Heart left ventricle (tissue), 16 donors: ENCODE measurements around the gene MTX2. TPM values are rescaled to one million over a fixed set of nuclear protein-coding genes. Genes with fewer than 3 reads are reported as not detected.

ENCODE experiments used
- ATAC-seq, 4 donors: fragments of 200-7000 bp; cut with Tn5 transposase; one replicate each; pipeline ENCODE4 v1.9.1; 2020 to 2022; ENCODE audit warnings: moderate library complexity in 4 of 4, mild to moderate bottlenecking in 3 of 4, moderate number of reproducible peaks in 1 of 4
- DNase-seq, 5 donors: peaks; one replicate each; pipeline ENCODE4 v3.0.0-alpha.2; 2020
- H3K27ac ChIP-seq, 12 donors: fragments of 200-600 bp; sonication (generic) in 4 of 12; one replicate each; pipeline versions ENCODE4 v1.5.0 to v1.8.0; 2016 to 2022; ENCODE audit warnings: mild to moderate bottlenecking in 2 of 12
- H3K27me3 ChIP-seq, 9 donors: fragments of 200-600 bp; sonication (generic) in 2 of 9; one replicate each; pipeline versions ENCODE4 v1.5.1 to v1.8.0; 2016 to 2022; ENCODE audit warnings: mild to moderate bottlenecking in 3 of 9
- H3K36me3 ChIP-seq, 9 donors: fragments of 200-600 bp; sonication (generic) in 2 of 9; one replicate each; pipeline versions ENCODE4 v1.5.0 to v1.8.0; 2018 to 2022; ENCODE audit warnings: mild to moderate bottlenecking in 2 of 9
- H3K4me1 ChIP-seq, 12 donors: fragments of 200-600 bp; sonication (generic) in 4 of 12; one replicate each; pipeline versions ENCODE4 v1.5.0 to v1.8.0; 2016 to 2022; ENCODE audit warnings: mild to moderate bottlenecking in 3 of 12
- H3K4me3 ChIP-seq, 12 donors: fragments of 200-600 bp; sonication (generic) in 4 of 12; one replicate each; pipeline versions ENCODE4 v1.5.0 to v1.8.0; 2017 to 2022; ENCODE audit warnings: mild to moderate bottlenecking in 9 of 12, moderate library complexity in 4 of 12
- H3K9me3 ChIP-seq, 12 donors: fragments of 200-600 bp; sonication (generic) in 4 of 12; one replicate each; pipeline versions ENCODE4 v1.5.0 to v1.8.0; 2016 to 2022; ENCODE audit warnings: mild to moderate bottlenecking in 1 of 12
- POLR2A ChIP-seq, 2 donors: fragments of 450-650 bp; IDR thresholded peaks; one replicate each; pipeline ENCODE4 v1.6.1; 2017; ENCODE audit warnings: antibody characterized with exemption in 2 of 2, mild to moderate bottlenecking in 2 of 2, moderate library complexity in 2 of 2
- WGBS, 4 donors: extraction: QIAGEN DNeasy Blood & Tissue Kit in 2 of 4; methylation state at CpG; one replicate each; pipeline versions ENCODE4 v1.1.5 to v1.1.7; 2013 to 2018; 5-methylcytosine and 5-hydroxymethylcytosine counted together
- intact Hi-C, 10 donors: fragments of 100-400 bp; cut with DNase I; formaldehyde crosslinking; loops; one replicate each; pipeline versions ENCODE4 v1.11.1 to v1.14.2; 2022
- long read RNA-seq, 3 donors: library from polyadenylated mRNA; unstranded; transcript quantifications; one replicate each; pipeline ENCODE4 v2.0.0, GENCODE V29; 2020 to 2021
- polyA plus RNA-seq, 2 donors: library from polyadenylated mRNA; stranded (reverse); fragments of 200-250 nt; gene quantifications; one replicate each; pipeline ENCODE4 v1.2.3, GENCODE V29; 2013
- total RNA-seq, 9 donors: library from RNA; depleted of rRNA in 2 of 9; stranded (reverse); fragments of >200 nt in 2 of 9; fragmentation: NEBNext Ultra II Directional in 3 of 9; extraction: Animal tissue kit (Norgen Biotek cat#: 25700) in 3 of 9; gene quantifications; one replicate each; pipeline versions ENCODE4 v1.1.0 to v1.2.4, GENCODE V29; 2016 to 2023
- TF ChIP-seq, protein P1 (sequence below), 12 donors: fragments of 200-600 bp; sonication (generic) in 4 of 12; IDR thresholded peaks; one replicate each; pipeline versions ENCODE4 v1.5.0 to v1.8.0; 2018 to 2022; ENCODE audit warnings: antibody characterized with exemption in 12 of 12, mild to moderate bottlenecking in 5 of 12
- donor health status: ischemic (EF 13 %, LVEDD 7.1; RV severe dilation, severe dysfunction).
- donor health status: healthy with polysubstance abuse.
- donor health status: DM: no; HTN: yes; CAD: no.
- donor health status: DM: no; HTN: no; CAD: no.
- donor health status: ischemic (EF 25% LVEDD 6.9; RV normal size, moderate dysfunction).
- donor health status: ischemic (EF 25% LVEDD 5.7; RV mildly dilated, moderate dysfunction).
- donor health status: healthy.
- donor health status: DM: yes; HTN: yes; CAD: no.
- donor health status: ischemic (EF 35%, LVEDD 5.7; RV mildly dilated, moderate dysfunction).
- donor health status: nonischemic (EF 11% LVEDD 7.7; RV severe dilation, severe dysfunction).
- donor health status: DM: yes; HTN: yes; CAD: no.
- donor health status: PGD.
- donor health status: ischemic (EF 29% LVEDD 5.4; RV normal size, mild dysfunction).
- donor health status: nonischemic (EF 23%, LVEDD 6.1; RV moderate dilation, normal function).

The MTX2 gene
- total RNA-seq (10 to 100 TPM; 37.6 to 57.8 (median 43.2) TPM), polyA plus RNA-seq (10 to 100 TPM; 74.4 to 79.7 TPM)
- long read RNA-seq, donor 1, transcript MTX2-202 (11 exons, 1,592 nt), result minor isoform, 6 of 107 reads
- long read RNA-seq, donor 1, transcript MTX2-201 (10 exons, 1,364 nt), result major isoform, 90 of 107 reads
- long read RNA-seq, donor 1, partial matches to known transcripts, result 4 of 107 reads
- long read RNA-seq, donor 1, other reads (novel, unspliced or antisense), result 7 of 107 reads
- long read RNA-seq, donor 2, transcript MTX2-201 (10 exons, 1,364 nt), result major isoform, 225 of 278 reads
- long read RNA-seq, donor 2, transcript MTX2-202 (11 exons, 1,592 nt), result minor isoform, 32 of 278 reads
- long read RNA-seq, donor 2, partial matches to known transcripts, result 6 of 278 reads
- long read RNA-seq, donor 2, other reads (novel, unspliced or antisense), result 14 of 278 reads
- long read RNA-seq, donor 3, transcript MTX2-201 (10 exons, 1,364 nt), result major isoform, 55 of 64 reads
- long read RNA-seq, donor 3, partial matches to known transcripts, result 2 of 64 reads
- long read RNA-seq, donor 3, other reads (novel, unspliced or antisense), result 3 of 64 reads

GRCh38 chr2:176269319-176270099, at the start of gene MTX2:
MTX2 (plus strand) TSS chr2:176269442; CDS start chr2:176269630, 188 bp downstream.
- intact Hi-C loops, result loop anchor here in 6 of 10 donors (5.0 to 10.0 kb wide), 6 partner anchors 95 to 285 kb away; partner anchors contain the start of genes HOXD3 (in 1 of the 6) and HOXD4 (in 1 of the 6)
- 0 to 1% (median 0%) methylated on average over 34 to 58 of the region's 58 CpGs for WGBS, 4 donors
- Histone ChIP-seq H3K4me3 (peak within 1 kb of the TSS; percentile 59 to 98 (median 94)), H3K27me3 (no peaks in the 10 kb centered on the region), H3K4me1 (peaks cover 0 to 38% (median 13%) of the 10 kb centered on the region in 12 donors), H3K27ac (peak within 1 kb of the TSS; percentile 79 to 96 (median 92)), H3K36me3 (no peaks in the 10 kb centered on the region), H3K9me3 (no peaks in the 10 kb centered on the region)
- TF ChIP-seq, protein P1, sequence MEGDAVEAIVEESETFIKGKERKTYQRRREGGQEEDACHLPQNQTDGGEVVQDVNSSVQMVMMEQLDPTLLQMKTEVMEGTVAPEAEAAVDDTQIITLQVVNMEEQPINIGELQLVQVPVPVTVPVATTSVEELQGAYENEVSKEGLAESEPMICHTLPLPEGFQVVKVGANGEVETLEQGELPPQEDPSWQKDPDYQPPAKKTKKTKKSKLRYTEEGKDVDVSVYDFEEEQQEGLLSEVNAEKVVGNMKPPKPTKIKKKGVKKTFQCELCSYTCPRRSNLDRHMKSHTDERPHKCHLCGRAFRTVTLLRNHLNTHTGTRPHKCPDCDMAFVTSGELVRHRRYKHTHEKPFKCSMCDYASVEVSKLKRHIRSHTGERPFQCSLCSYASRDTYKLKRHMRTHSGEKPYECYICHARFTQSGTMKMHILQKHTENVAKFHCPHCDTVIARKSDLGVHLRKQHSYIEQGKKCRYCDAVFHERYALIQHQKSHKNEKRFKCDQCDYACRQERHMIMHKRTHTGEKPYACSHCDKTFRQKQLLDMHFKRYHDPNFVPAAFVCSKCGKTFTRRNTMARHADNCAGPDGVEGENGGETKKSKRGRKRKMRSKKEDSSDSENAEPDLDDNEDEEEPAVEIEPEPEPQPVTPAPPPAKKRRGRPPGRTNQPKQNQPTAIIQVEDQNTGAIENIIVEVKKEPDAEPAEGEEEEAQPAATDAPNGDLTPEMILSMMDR (IDR thresholded peaks at IDR 0.05), result peak in 4 of 12 donors; percentile 21 to 36 (median 28)
- peak in 1 of 2 donors; percentile 67 for TF ChIP-seq POLR2A (IDR thresholded peaks at IDR 0.05)
- DNase-seq (peak; percentile 78 to 88 (median 82)), ATAC-seq (peak; percentile 93 to 100 (median 99))

GRCh38 chr2:176227874-176228273, 41.4 kb upstream of the MTX2 start:
- WGBS, 4 donors, result 83 to 90% (median 84%) methylated on average over 2 of the region's 2 CpGs

GRCh38 chr2:176234156-176234555, 35.1 kb upstream of the MTX2 start:
- Histone ChIP-seq H3K27ac (no peak overlapping the region), H3K4me3 (no peak overlapping the region), H3K27me3 (peaks cover 0 to 44% (median 2%) of the 10 kb centered on the region in 9 donors), H3K9me3 (no peaks in the 10 kb centered on the region), H3K4me1 (no peaks in the 10 kb centered on the region), H3K36me3 (no peaks in the 10 kb centered on the region)
- WGBS, 4 donors, result 51 to 70% (median 55%) methylated on average over 2 of the region's 2 CpGs
- TF ChIP-seq, protein P1 (IDR thresholded peaks at IDR 0.05), result no peak
- no peak for TF ChIP-seq POLR2A (IDR thresholded peaks at IDR 0.05)
- DNase-seq (no peak), ATAC-seq (no peak)
- intact Hi-C loops, result no loop called here

More at GRCh38 chr2:176227874-176228273, 41.4 kb upstream of the MTX2 start:
- no peaks in the 10 kb centered on the region for H3K4me1 ChIP-seq
- H3K9me3 ChIP-seq, result no peaks in the 10 kb centered on the region
- intact Hi-C loops, result no loop called here
- ATAC-seq, result no peak
- H3K36me3 ChIP-seq, result no peaks in the 10 kb centered on the region
- DNase-seq, result no peak
- no peak overlapping the region for H3K4me3 ChIP-seq
- no peak overlapping the region for H3K27ac ChIP-seq
- peaks cover 0 to 58% (median 4%) of the 10 kb centered on the region in 9 donors for H3K27me3 ChIP-seq
- TF ChIP-seq, protein P1 (IDR thresholded peaks at IDR 0.05), result no peak
- no peak for TF ChIP-seq POLR2A (IDR thresholded peaks at IDR 0.05)
